Suprapubic skin (tissue), 4 donors: ENCODE measurements around the gene LIN7A. TPM values are rescaled to one million over a fixed set of nuclear protein-coding genes. Genes with fewer than 3 reads are reported as not detected.

ENCODE experiments used
- DNase-seq, 2 donors: peaks; one replicate each; pipeline ENCODE4 v3.0.0-alpha.2; 2019; ENCODE audit warnings: low spot score in 2 of 2
- H3K27ac ChIP-seq: fragments of 200-600 bp; sonication (generic); one replicate; pipeline ENCODE4 v1.5.1; 2019
- H3K27me3 ChIP-seq: fragments of 200-600 bp; sonication (generic); one replicate; pipeline ENCODE4 v1.5.1; 2019
- H3K36me3 ChIP-seq: fragments of 200-600 bp; sonication (generic); one replicate; pipeline ENCODE4 v1.5.1; 2019
- H3K4me1 ChIP-seq: fragments of 200-600 bp; sonication (generic); one replicate; pipeline ENCODE4 v1.5.1; 2019
- H3K4me3 ChIP-seq: fragments of 200-600 bp; sonication (generic); one replicate; pipeline ENCODE4 v1.5.1; 2019; ENCODE audit warnings: mild to moderate bottlenecking
- H3K9me3 ChIP-seq: fragments of 200-600 bp; sonication (generic); one replicate; pipeline ENCODE4 v1.5.1; 2019
- CTCF ChIP-seq, 2 donors: fragments of 200-600 bp in 1 of 2; fragments of 450-650 bp in 1 of 2; sonication (generic) in 1 of 2; IDR thresholded peaks; one replicate each; pipeline ENCODE4 v1.5.1; 2016 to 2019; ENCODE audit warnings: antibody characterized with exemption in 2 of 2, mild to moderate bottlenecking in 1 of 2, moderate library complexity in 1 of 2
- EP300 ChIP-seq: sonication (generic); formaldehyde crosslinking; IDR thresholded peaks from one replicate; pipeline ENCODE4 v1.6.1; 2017; ENCODE audit warnings: antibody characterized with exemption
- POLR2A ChIP-seq, 2 donors: fragments of 450-650 bp; IDR thresholded peaks; one replicate each; pipeline ENCODE4 v1.6.1; 2017; ENCODE audit warnings: antibody characterized with exemption in 2 of 2, mild to moderate bottlenecking in 2 of 2, moderate library complexity in 2 of 2
- POLR2AphosphoS5 ChIP-seq, 3 donors: sonication (generic); formaldehyde crosslinking; IDR thresholded peaks; one replicate each; pipeline ENCODE4 v1.6.1; 2017; ENCODE audit warnings: antibody characterized with exemption in 3 of 3
- WGBS: methylation state at CpG from one replicate; pipeline ENCODE4 v1.1.5; 2018; 5-methylcytosine and 5-hydroxymethylcytosine counted together
- total RNA-seq, 4 donors: library from RNA; depleted of rRNA; stranded (reverse); fragments of >200 nt; gene quantifications; one replicate each; pipeline ENCODE4 v1.1.0, GENCODE V29; 2016

The LIN7A gene
- total RNA-seq, 4 donors from 2014 or later, result 0.30 to 2.6 (median 0.81) TPM

- peaks cover 3% of the 10 kb centered on the region for H3K4me1 ChIP-seq
- DNase-seq, result no peak
- no peaks in the 10 kb centered on the region for H3K27me3 ChIP-seq
- H3K9me3 ChIP-seq, result no peaks in the 10 kb centered on the region
- WGBS, result 80% methylated on average over 2 of the region's 2 CpGs
- no peak overlapping the region for H3K27ac ChIP-seq
- no peak for TF ChIP-seq POLR2AphosphoS5 (IDR thresholded peaks at IDR 0.05)
- no peak for TF ChIP-seq EP300
- no peak for TF ChIP-seq POLR2A (IDR thresholded peaks at IDR 0.05)
- no peak for TF ChIP-seq CTCF (IDR thresholded peaks at IDR 0.05)
- H3K4me3 ChIP-seq, result no peak overlapping the region
- no peaks in the 10 kb centered on the region for H3K36me3 ChIP-seq
These were observed 77.5 kb downstream of the LIN7A start for GRCh38 chr12:80860206-80860605.

- no peak overlapping the region for H3K27ac ChIP-seq
- DNase-seq, result no peak
- H3K36me3 ChIP-seq, result no peaks in the 10 kb centered on the region
- H3K4me1 ChIP-seq, result no peaks in the 10 kb centered on the region
- H3K4me3 ChIP-seq, result no peak overlapping the region
- no peak for TF ChIP-seq CTCF (IDR thresholded peaks at IDR 0.05)
- no peak for TF ChIP-seq POLR2A (IDR thresholded peaks at IDR 0.05)
- no peak for TF ChIP-seq EP300
- no peak for TF ChIP-seq POLR2AphosphoS5 (IDR thresholded peaks at IDR 0.05)
- H3K9me3 ChIP-seq, result no peaks in the 10 kb centered on the region
- no peaks in the 10 kb centered on the region for H3K27me3 ChIP-seq
These were observed 79.4 kb downstream of the LIN7A start for GRCh38 chr12:80858356-80858755.

GRCh38 chr12:80857311-80857710 lies 80.4 kb downstream of the LIN7A start:
- no peaks in the 10 kb centered on the region for H3K36me3 ChIP-seq
- H3K27ac ChIP-seq, result no peak overlapping the region
- WGBS, result 100% methylated on average over 1 of the region's 1 CpG
- no peaks in the 10 kb centered on the region for H3K4me1 ChIP-seq
- no peaks in the 10 kb centered on the region for H3K27me3 ChIP-seq
- H3K4me3 ChIP-seq, result no peak overlapping the region
- no peaks in the 10 kb centered on the region for H3K9me3 ChIP-seq
- TF ChIP-seq CTCF (IDR thresholded peaks at IDR 0.05) (no peak), POLR2A (IDR thresholded peaks at IDR 0.05) (no peak), POLR2AphosphoS5 (IDR thresholded peaks at IDR 0.05) (no peak)
- no peak for DNase-seq

GRCh38 chr12:80849337-80849736 lies 88.4 kb downstream of the LIN7A start:
- TF ChIP-seq POLR2AphosphoS5 (IDR thresholded peaks at IDR 0.05) (no peak), POLR2A (IDR thresholded peaks at IDR 0.05) (no peak), CTCF (IDR thresholded peaks at IDR 0.05) (no peak), EP300 (no peak)
- no peak for DNase-seq
- Histone ChIP-seq H3K4me3 (no peak overlapping the region), H3K36me3 (no peaks in the 10 kb centered on the region), H3K27me3 (no peaks in the 10 kb centered on the region), H3K27ac (no peak overlapping the region), H3K9me3 (no peaks in the 10 kb centered on the region), H3K4me1 (no peaks in the 10 kb centered on the region)

GRCh38 chr12:80848858-80849257 lies 88.9 kb downstream of the LIN7A start:
- whole genome bisulfite sequencing, result 82% methylated on average over 1 of the region's 1 CpG
- Histone ChIP-seq H3K27ac (no peak overlapping the region), H3K9me3 (no peaks in the 10 kb centered on the region), H3K27me3 (no peaks in the 10 kb centered on the region), H3K4me1 (no peaks in the 10 kb centered on the region), H3K4me3 (no peak overlapping the region), H3K36me3 (no peaks in the 10 kb centered on the region)
- DNase-seq, result no peak
- TF ChIP-seq EP300, result no peak
- TF ChIP-seq CTCF (IDR thresholded peaks at IDR 0.05), result no peak
- TF ChIP-seq POLR2A (IDR thresholded peaks at IDR 0.05), result no peak
- no peak for TF ChIP-seq POLR2AphosphoS5 (IDR thresholded peaks at IDR 0.05)
